ENCODE results near the gene SCN3A.

Gene SCN3A

DNA sequence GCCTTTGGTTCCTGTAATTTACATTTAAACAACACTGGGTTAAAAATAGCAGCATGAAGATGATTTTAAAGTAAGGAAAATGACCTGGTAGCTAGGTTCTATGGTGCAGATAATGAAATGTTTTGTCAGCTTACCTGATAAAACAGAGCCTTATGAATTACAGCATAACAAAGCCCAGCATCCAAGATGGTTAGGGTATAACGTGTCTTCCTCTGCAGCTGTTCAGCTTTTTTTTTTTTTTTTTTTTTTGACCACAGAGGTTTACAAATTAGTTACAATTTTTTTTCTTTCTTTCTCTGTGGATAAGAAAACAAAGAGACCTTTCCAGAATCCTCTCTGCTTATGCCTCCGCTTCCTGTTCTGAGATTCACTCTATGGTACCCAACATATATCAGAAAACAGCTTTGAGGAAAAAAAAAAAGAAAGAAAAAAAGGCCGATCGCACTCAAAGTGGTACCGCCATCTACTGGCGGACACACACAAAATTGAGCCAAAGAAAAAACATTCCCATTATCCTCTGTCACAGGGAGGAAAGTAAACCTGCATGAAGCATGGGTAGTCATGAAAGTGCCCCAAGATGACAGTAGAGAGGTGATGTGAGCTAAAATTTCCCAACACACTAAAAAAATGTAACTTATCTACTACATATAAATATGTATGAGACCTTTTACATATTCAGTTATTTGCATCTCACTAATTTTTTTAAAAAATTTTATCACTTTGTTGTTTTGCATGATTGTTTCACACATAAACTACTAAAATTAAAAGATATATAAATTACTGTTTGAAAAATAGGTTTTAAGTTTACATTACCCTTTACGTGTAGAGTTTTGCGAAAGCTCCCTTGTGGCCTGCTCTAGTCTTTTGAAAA, at the start of gene SCN3A:
TSS of gene SCN3A (minus strand) at position 362 of the 871 bp plus-strand sequence. CDS start 27,656 bp downstream, outside the sequence.
- DNase-seq: peak; percentile 58 to 79

DNA sequence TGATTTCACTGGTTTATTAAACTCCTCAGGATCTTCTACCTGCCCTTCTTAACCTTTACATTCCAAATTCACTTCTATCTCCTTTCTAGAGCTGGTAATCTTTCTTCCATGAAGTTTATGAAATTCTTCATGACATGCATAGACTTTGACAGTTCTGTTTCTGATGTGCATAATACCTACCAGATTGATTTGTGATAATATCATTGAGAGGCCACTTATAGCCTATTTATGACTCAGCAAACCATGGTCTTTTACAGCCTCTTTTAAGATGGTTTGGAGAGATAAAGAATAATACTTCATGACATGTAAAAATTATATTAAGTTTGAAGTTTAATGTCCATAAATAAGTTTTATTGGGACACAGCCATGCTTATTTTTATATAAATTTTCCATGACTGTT, 49.3 kb upstream of the SCN3A start:
- DNase-seq: no peak

DNA sequence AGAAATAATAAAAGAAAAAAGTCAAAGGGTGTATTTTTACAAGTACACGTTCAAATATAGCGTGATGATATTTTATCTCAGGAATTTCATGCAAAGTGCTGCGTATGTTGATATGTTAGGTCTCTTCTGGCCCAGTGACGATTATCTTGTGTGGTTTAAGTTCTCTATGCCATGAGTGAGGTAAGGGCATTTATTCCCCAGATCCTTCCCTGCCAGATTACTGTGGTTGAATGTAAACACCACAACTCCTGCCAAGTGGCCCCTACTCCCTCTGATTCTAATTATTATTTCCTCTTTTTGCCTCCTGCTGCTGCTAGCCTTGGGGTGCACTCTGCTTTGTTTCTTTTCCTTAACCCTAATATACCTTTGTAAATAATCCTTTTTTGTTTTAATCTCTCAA, 47.5 kb upstream of the SCN3A start:
- DNase-seq: peak in 1 of 2 experiments; percentile 47

DNA sequence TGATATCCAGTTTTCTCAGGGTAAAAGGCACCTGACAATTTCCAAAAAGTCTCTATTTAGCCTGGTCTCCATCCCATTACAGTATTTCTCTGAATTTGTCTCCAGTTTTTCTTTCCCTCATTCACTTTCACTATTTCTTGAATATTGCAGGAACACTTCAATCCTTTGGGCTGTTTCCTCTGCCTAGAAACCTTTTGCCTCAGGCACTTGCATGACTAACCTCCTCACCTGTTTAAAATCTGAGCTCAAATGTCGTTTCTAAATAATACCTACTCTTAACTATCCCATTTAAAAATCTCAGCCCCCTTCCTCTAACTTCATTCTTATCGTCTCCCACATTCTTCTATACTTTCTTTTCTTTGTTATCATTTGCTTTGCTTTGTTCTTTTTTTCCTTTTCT, 44.4 kb upstream of the SCN3A start:
- DNase-seq: no peak

DNA sequence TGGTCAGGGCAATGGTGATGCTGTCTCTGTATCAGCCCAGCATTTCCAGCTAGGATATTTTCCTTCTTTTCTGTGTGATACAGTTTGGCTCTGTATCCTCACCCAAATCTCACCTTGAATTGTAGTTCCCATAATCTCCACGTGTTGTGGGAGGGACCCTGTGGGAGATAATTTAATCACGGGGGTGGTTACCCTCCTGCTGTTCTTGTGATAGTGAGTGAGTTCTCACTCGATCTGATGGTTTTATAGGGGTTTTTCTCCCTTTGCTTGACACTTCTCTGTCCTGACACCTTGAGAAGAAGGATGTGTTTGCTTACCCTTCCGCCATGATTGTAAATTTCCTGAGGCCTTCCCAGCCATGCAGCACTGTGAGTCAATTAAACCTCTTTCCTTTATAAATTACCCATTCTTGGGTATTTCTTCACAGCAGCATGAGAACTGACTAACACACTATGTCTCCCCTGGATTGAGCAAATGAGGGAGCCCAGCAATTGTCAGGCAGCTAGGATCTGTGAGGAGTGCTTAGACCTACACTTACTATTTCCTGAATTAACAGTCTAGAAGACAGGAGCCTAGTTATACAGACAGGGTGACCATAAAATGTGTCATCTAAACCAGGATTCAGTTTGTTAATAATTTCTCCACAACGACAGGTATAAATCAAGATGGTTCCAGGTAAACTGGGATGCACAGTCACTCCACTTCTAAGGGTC, 41.4 kb upstream of the SCN3A start:
- DNase-seq: no peak

DNA sequence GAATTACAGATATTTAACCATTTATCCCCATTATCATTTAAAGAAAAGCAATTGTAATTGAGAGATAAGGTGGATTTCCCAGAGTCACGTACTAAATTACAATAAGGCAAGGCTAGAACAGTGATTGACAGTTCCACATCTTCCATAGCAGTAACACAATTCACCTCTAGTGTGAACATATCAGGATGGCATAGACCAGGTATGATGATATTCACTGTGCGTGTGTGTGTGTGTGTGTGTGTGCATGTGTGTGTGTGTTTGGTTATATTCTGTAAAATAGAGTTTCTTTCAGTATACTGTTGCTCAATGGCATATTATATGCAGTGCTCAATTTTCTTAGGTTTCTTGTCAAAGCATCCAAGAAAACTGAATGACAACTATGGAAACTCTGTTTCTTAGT, 37.1 kb upstream of the SCN3A start:
- no peak for DNase-seq

DNA sequence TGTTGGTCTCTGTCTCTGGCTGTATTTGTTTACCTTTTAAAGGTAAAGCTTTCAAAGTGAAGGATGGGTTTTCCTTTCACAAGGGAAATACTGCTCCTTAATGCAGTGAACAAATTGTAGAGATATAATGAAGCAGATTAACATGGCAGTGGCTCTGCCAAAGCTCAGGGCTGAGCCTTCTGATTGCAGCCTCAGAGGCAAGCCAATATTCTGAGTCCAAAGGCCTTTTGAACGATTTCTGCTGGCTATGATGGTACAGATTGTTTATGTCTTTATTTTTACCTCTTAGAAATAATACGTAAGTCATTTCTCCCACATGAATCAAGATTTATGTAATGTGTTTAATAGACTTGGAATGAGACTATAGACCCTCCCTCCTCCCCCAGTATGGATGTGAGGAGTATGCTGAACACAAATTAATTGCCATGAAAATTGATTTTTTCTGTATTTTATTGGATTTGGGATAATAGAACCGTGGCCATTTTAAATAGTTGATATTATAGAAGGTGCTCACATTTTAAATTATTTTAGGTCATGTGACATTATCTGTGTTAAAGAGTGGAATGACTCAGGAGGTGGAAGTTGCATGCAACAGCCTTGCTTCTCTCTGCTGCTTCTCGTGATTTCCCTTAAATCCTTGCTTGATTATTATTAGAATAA, 36.1 kb upstream of the SCN3A start:
- DNase-seq: peak in 1 of 2 experiments; percentile 24

DNA sequence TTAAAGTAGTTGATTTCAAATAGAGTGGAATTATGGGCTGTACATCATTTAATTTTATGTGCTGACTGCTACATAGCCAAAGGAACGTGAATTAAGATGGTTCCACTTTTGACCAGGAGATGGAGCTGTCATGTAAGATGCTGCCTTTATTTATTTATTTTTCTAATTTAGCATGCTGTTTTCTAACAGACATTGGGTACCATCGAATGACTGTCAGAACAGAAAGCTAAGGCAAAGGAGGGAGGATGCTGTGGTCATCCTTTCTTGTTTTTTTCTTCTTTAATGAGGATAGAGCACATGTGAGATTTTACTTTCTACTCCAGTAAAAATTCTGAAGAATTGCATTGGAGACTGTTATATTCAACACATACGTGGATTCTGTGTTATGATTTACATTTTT, 35.4 kb upstream of the SCN3A start, which contains the start of gene SCN2A:
TSS of gene SCN2A (plus strand) at position 185 of the 400 bp plus-strand sequence. CDS start 56,410 bp downstream, outside the sequence.
- peak; percentile 36 to 76 for DNase-seq

DNA sequence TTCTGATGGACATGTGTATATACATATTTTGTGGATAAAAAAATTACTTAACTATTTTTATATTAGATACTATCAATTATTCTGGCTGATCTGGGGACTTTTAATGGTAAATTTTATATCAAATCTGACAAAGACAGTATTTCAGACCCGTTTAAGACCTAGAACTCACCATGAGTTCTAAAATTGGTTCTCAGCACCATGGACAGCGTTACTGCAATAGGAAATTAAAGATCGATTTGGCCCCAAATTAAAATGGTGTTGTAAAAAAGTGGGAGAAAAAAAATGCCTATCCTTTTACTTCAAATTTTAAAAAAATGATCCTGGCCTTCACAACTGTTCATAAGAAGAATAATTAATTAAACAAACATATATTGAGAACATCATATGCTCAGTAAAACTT, 34.4 kb upstream of the SCN3A start:
- DNase-seq: no peak

DNA sequence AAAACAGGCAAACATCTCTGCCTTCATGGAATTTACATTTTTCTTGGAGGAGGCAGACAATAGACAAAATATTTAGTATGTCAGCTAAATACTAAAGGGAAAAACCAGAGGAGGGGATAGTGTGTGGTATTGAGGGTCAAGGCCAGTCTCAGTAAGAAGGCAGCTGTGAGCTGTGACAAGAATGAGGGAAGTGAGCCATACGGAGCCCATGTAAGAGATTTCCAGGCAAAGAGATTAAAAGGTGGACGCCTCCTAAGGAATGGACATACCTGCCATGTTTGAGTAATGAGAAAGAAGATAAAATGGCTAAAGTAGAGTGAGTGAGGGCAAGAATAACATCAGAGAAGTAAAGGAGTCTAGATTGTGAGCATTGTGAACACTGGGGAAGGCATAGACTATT, 33.2 kb upstream of the SCN3A start:
- DNase-seq: no peak

DNA sequence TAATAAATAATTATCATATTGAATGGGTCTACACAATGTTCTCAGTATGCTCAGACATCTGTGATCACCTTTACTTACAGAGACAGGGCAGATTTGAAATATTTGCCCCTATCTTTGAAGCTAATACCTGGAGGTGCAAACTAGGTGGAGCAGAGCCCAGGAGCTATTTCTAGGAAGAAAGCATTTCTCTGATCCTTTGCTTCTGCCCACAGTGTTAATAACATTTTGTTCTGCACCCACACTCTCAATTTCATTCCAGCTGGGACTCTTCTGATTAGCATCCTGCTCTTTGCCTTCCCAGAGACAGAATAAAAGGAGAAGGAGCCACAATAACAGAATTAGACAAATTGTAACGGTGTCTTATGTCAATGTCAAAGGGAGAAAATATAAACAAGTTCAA, 23.7 kb upstream of the SCN3A start:
- DNase-seq: no peak

DNA sequence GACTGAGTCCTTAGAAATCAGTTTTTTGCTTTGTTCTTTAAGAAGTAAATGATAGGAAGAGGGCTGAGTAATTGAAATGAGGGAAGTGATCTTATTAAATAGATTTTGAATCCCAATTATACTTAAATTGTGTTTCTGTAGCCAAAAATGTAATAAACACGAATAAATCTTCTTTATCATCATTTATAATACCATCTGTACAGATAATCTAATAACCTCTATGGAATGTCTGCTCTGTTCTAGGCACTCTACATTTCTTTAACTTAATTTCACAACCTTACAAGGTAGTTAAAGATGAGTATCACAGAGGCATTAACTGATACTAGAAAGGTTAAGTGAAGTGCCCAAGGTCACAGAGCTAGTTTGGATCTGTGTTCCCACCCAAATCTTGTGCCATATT, 21.1 kb upstream of the SCN3A start:
- no peak for DNase-seq

DNA sequence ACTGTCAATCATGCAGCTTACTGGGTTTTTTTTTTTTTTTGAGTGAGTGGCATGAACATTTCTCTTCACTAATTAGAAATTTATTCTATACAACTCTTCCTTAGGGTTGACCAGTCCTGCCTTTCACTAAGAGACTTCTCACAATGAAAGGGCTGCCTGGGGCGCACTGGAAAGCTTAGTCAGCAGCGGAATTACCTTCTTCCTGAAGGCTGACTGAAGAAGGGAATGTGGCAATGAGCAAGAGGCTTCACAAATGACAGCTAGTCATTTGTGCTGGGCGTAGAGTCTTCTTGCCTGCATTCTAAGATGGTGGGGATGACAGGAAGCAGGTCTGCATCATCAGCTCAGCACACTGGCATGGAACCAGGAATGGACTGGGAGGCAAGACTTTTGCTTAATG, 15.6 kb upstream of the SCN3A start:
- DNase-seq: no peak

DNA sequence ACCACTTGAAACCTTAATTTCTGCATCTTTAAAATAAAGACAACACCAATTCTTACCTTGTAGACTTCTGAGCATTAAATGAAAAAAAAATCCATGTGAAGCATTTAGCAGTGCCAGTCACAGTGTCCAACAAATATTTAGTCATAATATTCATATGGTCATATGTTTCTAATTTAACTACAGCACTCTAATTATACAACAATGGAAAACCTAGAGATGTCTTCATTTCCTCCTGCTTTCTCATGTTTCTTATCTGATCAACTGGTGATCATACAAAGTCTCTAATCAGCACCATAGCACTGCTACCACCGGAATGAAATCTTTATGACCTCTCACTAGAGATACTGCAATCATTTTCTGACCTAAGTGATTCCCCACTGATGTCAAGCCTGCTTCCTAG, 10.2 kb upstream of the SCN3A start:
- no peak for DNase-seq

DNA sequence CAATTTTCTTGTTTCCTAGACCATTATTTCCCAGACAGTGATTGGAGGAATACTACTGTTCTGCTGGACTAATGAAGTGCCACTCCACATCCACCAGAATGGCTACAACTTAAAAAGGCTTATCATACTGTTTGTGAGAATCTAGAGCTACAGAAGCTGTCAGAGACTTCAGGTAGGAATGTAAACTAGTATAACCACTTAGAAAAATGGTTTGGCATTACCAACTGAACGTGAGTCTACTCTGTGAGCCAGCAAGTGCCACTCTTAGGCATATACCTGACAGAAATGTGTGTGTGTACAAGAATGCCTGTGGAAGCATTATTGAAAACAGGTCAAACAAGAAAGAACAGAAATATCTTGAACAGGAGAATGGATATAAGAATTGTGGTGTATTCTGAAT, 4.2 kb upstream of the SCN3A start:
- DNase-seq: no peak

DNA sequence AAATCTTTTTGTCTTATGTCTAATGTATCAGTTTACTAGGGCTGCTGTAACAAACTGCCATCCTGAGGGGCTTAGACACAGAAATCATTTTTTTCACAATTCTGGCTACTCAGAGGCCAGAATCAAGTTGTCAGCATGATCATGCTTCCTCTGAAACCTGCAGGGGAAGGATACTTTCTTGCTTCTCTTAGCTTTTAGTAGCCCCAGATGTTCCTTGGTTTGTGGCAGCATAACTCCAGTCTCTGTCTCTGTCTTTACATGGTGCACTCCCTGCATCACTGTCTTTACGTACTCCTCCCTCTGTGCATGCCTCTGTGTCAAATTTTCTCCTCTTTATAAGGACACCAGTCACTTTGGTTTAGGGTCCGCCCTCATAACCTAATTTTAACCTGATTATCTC, 2.0 kb upstream of the SCN3A start:
- DNase-seq: no peak

DNA sequence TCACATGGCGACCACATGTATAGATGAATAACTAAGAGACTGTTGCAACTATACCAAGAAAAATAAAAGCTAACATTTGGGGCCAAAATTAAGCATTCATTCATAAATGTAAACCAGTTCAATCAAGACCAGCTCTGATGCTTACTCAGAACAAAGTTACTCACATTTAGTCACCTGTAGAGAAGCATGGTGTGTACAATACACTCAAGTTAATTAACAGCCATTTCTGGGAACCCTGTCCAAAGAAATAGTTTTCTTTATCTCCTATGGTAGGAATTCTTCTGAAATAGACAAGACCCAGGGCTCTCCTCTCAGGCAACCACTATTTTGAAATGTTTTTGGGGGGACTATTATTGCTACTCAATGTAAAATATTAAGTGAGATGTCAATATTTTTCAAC, 1.6 kb downstream of the SCN3A start:
- DNase-seq: no peak

DNA sequence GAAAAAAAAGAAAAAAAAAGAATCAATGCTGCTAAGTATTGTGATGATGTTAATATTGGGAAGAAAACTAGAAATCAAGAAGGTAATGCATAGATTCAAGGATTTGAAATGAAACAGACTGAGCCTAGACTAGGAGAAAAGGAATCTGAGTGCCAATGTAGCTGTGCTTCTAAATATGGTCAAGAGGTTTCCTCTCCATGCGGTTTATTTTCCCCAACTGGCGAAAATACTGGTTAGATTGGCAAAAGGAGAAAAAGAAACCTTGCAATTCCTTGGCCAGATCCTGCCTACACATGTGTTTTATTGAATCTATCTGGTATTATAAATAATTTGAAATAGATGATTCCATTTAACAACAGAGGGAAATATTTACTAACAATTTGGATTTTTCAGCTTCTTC, 5.7 kb downstream of the SCN3A start:
- no peak for DNase-seq

DNA sequence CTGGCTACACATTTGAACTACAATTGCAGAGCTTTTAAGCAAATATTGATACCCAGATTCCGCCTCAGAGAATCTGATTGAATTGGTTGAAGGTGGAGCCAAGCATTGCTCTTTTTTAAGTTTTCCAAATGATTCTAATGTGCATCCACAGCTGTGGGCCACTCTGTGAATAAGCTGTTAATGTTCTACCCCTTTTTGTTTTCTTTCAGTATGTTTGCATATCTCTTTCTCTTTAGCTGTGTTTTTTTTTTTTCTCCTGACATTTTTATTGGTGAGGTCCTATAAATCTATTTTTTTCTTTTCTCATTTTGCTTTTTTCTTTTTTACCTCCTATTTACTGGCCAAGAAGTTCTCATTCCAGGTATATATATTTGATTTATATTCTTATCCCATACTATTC, 6.5 kb downstream of the SCN3A start:
- no peak for DNase-seq

DNA sequence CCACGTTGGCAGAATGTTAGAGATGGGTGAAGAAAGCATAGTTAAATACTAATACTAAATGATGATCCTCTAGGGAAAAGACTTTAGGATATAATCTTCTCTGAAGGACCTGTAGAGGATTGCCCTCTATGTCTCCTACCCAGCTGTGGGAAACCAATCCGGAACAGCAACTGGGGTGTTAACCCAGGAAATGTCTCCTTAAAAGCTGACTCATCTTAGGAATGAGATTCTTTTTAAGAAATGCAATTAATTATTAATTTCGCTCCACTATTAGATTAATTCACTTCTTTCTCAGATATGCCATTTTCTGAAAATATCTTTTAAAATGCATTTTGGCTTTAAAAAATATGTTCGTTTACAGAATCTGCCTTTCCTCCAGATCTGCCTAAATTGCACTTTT, 7.4 kb downstream of the SCN3A start:
- no peak for DNase-seq

DNA sequence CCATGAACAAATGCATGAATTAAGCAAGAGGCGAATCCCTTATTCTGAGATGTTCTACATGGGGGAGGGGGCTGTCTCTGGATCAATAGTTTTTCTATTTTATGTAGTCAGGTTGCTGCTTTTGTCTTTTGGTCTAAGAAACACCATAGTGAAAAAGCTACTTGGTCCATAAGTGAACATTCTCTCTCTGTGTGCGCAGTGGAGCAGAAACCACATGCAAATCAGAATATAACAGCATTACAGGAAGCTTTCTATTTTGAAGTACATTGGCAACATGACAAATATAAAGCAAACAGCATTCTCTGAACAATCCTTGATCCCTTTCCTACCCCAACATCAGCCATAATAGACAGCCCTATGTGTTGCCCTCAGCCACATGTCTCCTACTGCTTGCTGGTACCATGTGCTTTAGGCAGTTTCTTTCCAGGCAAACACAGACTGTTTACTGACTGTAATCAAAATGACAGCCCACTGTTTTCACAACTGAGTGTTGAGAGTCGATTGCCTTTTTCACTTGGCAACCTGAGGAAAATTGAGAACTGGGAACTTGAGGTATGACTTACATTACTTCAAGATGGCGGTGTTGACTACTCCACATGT, 10.6 kb downstream of the SCN3A start:
- no peak for DNase-seq

DNA sequence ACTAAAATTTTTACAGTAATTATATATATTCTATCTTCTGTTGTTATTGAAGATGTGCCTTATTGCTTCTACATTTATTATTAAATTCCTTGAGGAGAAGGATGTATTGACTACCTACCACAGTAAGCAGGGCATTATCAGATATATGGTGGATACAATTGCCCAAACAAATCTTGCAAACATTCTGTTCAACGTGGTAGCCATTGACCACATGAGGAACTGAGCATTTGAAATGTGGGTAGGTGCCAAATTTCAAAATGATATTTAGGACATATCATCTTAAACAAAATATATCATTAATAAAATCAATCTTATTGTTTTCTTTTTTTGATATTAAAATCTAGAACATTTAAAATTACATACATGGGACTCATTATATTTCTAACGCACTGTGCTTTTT, 11.1 kb downstream of the SCN3A start:
- no peak for DNase-seq

DNA sequence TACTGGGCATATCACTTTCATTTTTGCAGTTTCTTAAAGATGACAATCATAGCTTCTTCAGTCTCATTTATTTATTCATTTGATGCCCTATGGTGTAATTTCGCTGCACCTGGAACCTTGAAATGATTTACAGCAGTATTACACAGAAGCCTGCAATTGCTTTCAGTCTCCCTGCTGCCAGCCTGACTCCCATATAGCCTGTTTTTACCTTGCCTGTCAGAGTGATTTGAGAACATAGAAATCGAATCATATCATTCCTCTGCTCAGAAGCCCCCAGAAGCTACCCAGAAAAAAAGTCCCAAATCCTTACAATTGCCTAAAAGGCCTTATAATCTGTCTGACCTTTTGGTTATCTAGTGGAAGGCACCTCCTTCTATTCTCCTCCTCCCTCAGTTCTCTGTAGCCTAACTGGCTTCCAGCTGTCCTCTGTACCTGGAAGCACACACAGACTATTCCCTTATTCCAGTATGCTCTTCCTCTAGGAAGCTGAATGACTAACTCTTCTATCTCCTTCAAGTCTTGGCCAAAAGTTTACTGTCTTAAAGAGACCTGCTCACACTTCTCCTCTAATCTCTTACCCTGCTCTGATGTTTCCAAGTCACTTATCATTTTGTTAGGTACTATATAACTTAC, 12.6 kb downstream of the SCN3A start:
- DNase-seq: no peak

Data from NCI-H446 (cell line).